Kidney (tissue), 14 donors: ENCODE results near the gene EMX1. TPM values are rescaled to one million over a fixed set of nuclear protein-coding genes. Genes with fewer than 3 reads are reported as not detected.
A peak's percentile ranks its signal among the peaks of the same experiment; 100 is the strongest.

Source experiments
- DNase-seq, 5 donors: peaks; one replicate each; pipeline ENCODE4 v3.0.0-alpha.2; 2013 to 2020
- FAIRE-seq: peaks from 2 replicates; lab custom pipeline; 2012; peaks lifted over from hg19 to GRCh38; lab: Jason Lieb, UNC
- H3K27ac ChIP-seq, 2 donors: one replicate each; pipeline ENCODE4 v1.7.0; 2013; ENCODE audit warnings: low read depth in 2 of 2, low read length in 2 of 2, inconsistent platforms in 1 of 2
- H3K27me3 ChIP-seq: one replicate; pipeline ENCODE4 v1.7.1; 2013; ENCODE audit warnings: low read length, inconsistent platforms; ENCODE audit not compliant: control insufficient read depth, insufficient read depth
- H3K36me3 ChIP-seq, 3 donors: one replicate each; pipeline versions ENCODE4 v1.7.0 to v1.7.1; 2013; ENCODE audit warnings: low read length in 3 of 3, control low read depth in 1 of 3, inconsistent platforms in 1 of 3; ENCODE audit not compliant: insufficient read depth in 3 of 3, control insufficient read depth in 2 of 3
- H3K4me1 ChIP-seq, 3 donors: one replicate each; pipeline versions ENCODE4 v1.7.0 to v1.7.1; 2013; ENCODE audit warnings: low read length in 3 of 3, inconsistent platforms in 1 of 3, low read depth in 1 of 3; ENCODE audit not compliant: control insufficient read depth in 2 of 3, insufficient read depth in 2 of 3
- H3K4me3 ChIP-seq, 3 donors: one replicate each; pipeline versions ENCODE4 v1.7.0 to v1.8.1; 2013; ENCODE audit warnings: low read length in 3 of 3, control low read depth in 1 of 3, inconsistent platforms in 1 of 3
- H3K9ac ChIP-seq, 3 donors: one replicate each; pipeline versions ENCODE4 v1.7.0 to v1.7.1; 2013; ENCODE audit warnings: low read length in 3 of 3, control low read depth in 1 of 3, inconsistent platforms in 1 of 3
- H3K9me3 ChIP-seq, 3 donors: one replicate each; pipeline versions ENCODE4 v1.7.0 to v1.7.1; 2013; ENCODE audit warnings: low read length in 3 of 3, control low read depth in 1 of 3, inconsistent platforms in 1 of 3; ENCODE audit not compliant: control insufficient read depth in 2 of 3, insufficient read depth in 1 of 3
- CTCF ChIP-seq: IDR thresholded peaks from 3 replicates; pipeline ENCODE4 v1.5.1; 2012; ENCODE audit warnings: mild to moderate bottlenecking, moderate library complexity, borderline replicate concordance; ENCODE audit not compliant: insufficient read depth; ENCODE audit errors: extremely low read depth
- intact Hi-C: fragments of 100-400 bp; cut with DNase I; formaldehyde crosslinking; loops from one replicate; pipeline ENCODE4 v1.11.1; 2022
- polyA plus RNA-seq: library from polyadenylated mRNA; stranded (reverse); fragments of 350-450 nt; fragmentation: Illumina TruSeq; extraction: RNeasy Lipid Tissue Mini Kit (QIAGEN cat#74804); gene quantifications from one replicate; pipeline ENCODE4 v1.2.3, GENCODE V29; 2014; ENCODE audit warnings: low read depth, low replicate concordance; ENCODE audit not compliant: insufficient read depth
- total RNA-seq: library from RNA; stranded (reverse); fragmentation: NEBNext Ultra II Directional; extraction: Animal tissue kit (Norgen Biotek cat#: 25700); gene quantifications from one replicate; pipeline ENCODE4 v1.2.1, GENCODE V29; 2021
- donor health status: control.
- donor health status: control.
- donor health status: control.
- donor health status: control.
- donor health status: control.
- donor health status: DM: yes; HTN: yes; CAD: no.
- donor health status: Normal renal cell carcinoma (clear cell type).

The EMX1 gene
- total and polyA plus RNA-seq, 2 donors from 2014 or later: 19.6 to 132 TPM

- no peak for TF ChIP-seq CTCF
- peak in 1 of 5 donors; percentile 10 for DNase-seq
- FAIRE-seq: no peak
- no peaks in the 10 kb centered on the region for H3K27me3 ChIP-seq
- H3K27ac ChIP-seq: peak overlapping the region; percentile 7 to 57
- no peak overlapping the region for H3K9ac ChIP-seq
- intact Hi-C loops: no loop called here
- no peak overlapping the region for H3K4me3 ChIP-seq
- peaks cover 0 to 2% (median 0%) of the 10 kb centered on the region in 3 donors for H3K36me3 ChIP-seq
- no peaks in the 10 kb centered on the region for H3K9me3 ChIP-seq
- peaks cover 0 to 32% (median 21%) of the 10 kb centered on the region in 3 donors for H3K4me1 ChIP-seq
Measured at GRCh38 chr2:72981536-72981935, 64.2 kb downstream of the EMX1 start.

- Histone ChIP-seq H3K4me1 (peaks cover 0 to 32% (median 21%) of the 10 kb centered on the region in 3 donors), H3K9ac (no peak overlapping the region), H3K9me3 (no peaks in the 10 kb centered on the region), H3K36me3 (peaks cover 0 to 2% (median 0%) of the 10 kb centered on the region in 3 donors), H3K27me3 (no peaks in the 10 kb centered on the region), H3K4me3 (no peak overlapping the region), H3K27ac (peak overlapping the region; percentile 9 to 57)
- no peak for TF ChIP-seq CTCF
- intact Hi-C loops: no loop called here
- FAIRE-seq (no peak), DNase-seq (no peak)
Measured at GRCh38 chr2:72982219-72982618, 64.9 kb downstream of the EMX1 start.

GRCh38 chr2:72982781-72983499 lies 65.6 kb downstream of the EMX1 start:
- H3K9me3 ChIP-seq: no peaks in the 10 kb centered on the region
- peaks cover 0 to 2% (median 0%) of the 10 kb centered on the region in 3 donors for H3K36me3 ChIP-seq
- FAIRE-seq: no peak
- intact Hi-C loops: no loop called here
- H3K4me3 ChIP-seq: no peak overlapping the region
- peak overlapping the region; percentile 57 to 83 for H3K27ac ChIP-seq
- peak in 2 of 5 donors; percentile 26 to 55 for DNase-seq
- H3K9ac ChIP-seq: peak overlapping the region in 1 of 3 donors; percentile 28
- no peak for TF ChIP-seq CTCF
- H3K4me1 ChIP-seq: peaks cover 0 to 32% (median 21%) of the 10 kb centered on the region in 3 donors
- no peaks in the 10 kb centered on the region for H3K27me3 ChIP-seq
